NB4 (cell line): Measurements from ENCODE around the gene TSPAN17.

ENCODE experiments used
- DNase-seq: peaks from one replicate; pipeline ENCODE4 v3.0.0; 2010; ENCODE audit warnings: low read depth
- H3K4me3 ChIP-seq: one replicate; pipeline ENCODE4 v1.5.1; 2011; ENCODE audit warnings: mild to moderate bottlenecking, low read depth, low read length, moderate library complexity
- MYC ChIP-seq: IDR thresholded peaks from 2 replicates; pipeline ENCODE4 v1.6.1; 2011; ENCODE audit warnings: low read depth, low read length
- POLR2A ChIP-seq: IDR thresholded peaks from 2 replicates; pipeline ENCODE4 v1.6.1; 2011; ENCODE audit warnings: mild to moderate bottlenecking; ENCODE audit not compliant: insufficient read length; ENCODE audit errors: extremely low read depth
- TF ChIP-seq, protein P1 (sequence below): IDR thresholded peaks from one replicate; pipeline ENCODE4 v1.5.1; 2012; ENCODE audit warnings: low read depth, low read length
- TF ChIP-seq, protein P2 (sequence below): IDR thresholded peaks from 2 replicates; pipeline ENCODE4 v1.6.1; 2011; ENCODE audit warnings: low read depth, low read length

Gene TSPAN17

DNA sequence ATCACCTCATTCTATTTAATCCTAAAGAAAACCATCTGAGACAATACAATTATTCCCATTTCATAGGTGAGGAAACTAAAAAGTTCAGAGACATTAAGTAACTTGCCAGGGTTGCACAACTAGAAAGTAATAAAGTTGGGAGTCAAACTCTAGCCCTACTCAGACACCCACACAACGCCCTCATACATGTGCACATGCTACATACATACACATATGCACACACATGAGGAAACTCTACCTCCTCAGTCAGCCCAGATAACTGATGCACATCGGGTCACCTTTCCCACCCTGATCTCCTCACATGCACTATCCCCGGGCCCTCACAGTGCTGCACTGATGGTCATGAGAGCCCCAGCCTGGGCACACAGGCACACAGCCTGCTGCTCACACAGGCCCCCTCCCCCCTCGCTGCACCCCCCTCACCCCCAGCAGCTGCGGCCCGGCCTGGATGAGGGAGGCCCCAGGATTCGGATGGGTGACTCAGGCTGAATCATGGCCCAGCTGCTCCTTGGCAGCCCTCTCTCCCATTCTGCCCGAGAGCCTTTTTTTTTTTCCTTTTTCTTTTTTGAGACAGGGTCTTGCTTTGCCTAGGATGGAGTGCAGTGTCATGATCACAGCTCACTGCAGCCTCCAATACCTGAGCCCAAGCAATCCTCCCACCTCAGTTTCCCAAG lies 32.3 kb upstream of the TSPAN17 start:
- DNase-seq: peak; percentile 48
- TF ChIP-seq MYC: no peak
- no peak for TF ChIP-seq POLR2A
- TF ChIP-seq, protein P1, sequence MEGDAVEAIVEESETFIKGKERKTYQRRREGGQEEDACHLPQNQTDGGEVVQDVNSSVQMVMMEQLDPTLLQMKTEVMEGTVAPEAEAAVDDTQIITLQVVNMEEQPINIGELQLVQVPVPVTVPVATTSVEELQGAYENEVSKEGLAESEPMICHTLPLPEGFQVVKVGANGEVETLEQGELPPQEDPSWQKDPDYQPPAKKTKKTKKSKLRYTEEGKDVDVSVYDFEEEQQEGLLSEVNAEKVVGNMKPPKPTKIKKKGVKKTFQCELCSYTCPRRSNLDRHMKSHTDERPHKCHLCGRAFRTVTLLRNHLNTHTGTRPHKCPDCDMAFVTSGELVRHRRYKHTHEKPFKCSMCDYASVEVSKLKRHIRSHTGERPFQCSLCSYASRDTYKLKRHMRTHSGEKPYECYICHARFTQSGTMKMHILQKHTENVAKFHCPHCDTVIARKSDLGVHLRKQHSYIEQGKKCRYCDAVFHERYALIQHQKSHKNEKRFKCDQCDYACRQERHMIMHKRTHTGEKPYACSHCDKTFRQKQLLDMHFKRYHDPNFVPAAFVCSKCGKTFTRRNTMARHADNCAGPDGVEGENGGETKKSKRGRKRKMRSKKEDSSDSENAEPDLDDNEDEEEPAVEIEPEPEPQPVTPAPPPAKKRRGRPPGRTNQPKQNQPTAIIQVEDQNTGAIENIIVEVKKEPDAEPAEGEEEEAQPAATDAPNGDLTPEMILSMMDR: no peak
- TF ChIP-seq, protein P2, sequence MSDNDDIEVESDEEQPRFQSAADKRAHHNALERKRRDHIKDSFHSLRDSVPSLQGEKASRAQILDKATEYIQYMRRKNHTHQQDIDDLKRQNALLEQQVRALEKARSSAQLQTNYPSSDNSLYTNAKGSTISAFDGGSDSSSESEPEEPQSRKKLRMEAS: no peak
- no peak overlapping the region for H3K4me3 ChIP-seq

DNA sequence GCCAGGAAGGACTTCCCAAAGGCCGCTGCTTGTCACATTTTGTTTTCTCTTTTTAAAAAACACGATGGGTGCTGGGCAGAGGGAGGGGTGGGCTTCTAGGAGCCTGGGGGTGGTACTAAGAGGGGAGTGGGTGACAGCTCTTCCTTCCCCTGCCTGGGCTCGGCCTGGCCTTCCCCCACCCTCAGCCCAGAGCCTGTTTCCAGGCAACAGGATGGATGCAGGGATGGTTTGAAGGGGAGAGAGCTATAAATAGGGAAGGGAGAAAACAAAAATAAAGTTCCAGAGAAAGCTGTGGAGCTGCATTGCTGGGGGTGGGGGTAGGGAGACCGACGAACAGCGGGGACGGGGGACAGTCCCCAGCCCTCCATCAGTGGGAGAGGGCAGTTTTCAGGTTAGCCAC lies 30.8 kb upstream of the TSPAN17 start:
- H3K4me3 ChIP-seq: no peak overlapping the region
- TF ChIP-seq MYC (no peak), POLR2A (no peak)
- TF ChIP-seq, protein P1: no peak
- TF ChIP-seq, protein P2: no peak
- DNase-seq: no peak

DNA sequence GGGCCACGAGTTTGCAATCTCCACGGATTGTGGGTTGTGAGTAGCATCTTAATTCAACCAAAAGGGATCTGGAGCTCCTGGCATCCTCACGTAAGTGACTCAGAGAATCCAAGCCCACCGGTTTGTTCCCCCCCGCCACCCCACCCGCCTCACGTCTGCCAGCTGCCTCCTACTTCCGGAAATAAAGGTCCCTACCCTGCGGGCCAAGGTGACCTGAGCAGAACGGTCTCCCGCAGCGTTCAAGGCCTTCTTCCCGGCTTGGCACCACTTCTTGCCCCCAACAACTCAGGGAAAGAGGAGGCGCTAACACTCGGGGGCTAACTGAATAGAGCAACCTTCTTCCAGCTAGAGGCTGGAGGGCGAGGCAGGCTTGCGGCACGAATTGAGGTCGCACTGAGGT lies 28.5 kb upstream of the TSPAN17 start:
- DNase-seq: no peak

DNA sequence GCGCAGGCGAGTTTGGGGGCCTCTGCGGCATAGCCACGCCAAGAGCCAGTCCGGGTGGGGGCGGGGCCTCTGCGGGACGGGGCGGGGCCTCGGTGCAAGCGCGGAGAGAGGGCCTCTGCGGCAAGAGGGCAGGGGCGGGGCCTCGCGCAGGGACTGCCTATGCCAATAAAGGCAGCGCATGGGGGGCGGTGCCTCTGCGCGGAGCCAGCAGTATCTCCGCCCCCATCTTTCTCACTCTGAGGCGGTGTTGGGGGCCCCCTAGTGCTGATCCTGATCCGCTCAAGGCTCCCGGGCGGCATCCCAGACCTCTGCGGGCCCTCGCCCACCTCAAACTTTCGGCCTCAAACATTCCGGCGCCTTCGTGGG lies 28.1 kb upstream of the TSPAN17 start:
- no peak overlapping the region for H3K4me3 ChIP-seq
- no peak for TF ChIP-seq MYC
- TF ChIP-seq, protein P1: no peak
- no peak for TF ChIP-seq POLR2A
- TF ChIP-seq, protein P2: no peak
- DNase-seq: peak; percentile 39

More for the DNA sequence above, 28.5 kb upstream of the TSPAN17 start:
- H3K4me3 ChIP-seq: no peak overlapping the region
- TF ChIP-seq MYC (no peak), POLR2A (no peak)
- TF ChIP-seq, protein P1: no peak
- TF ChIP-seq, protein P2: no peak

DNA sequence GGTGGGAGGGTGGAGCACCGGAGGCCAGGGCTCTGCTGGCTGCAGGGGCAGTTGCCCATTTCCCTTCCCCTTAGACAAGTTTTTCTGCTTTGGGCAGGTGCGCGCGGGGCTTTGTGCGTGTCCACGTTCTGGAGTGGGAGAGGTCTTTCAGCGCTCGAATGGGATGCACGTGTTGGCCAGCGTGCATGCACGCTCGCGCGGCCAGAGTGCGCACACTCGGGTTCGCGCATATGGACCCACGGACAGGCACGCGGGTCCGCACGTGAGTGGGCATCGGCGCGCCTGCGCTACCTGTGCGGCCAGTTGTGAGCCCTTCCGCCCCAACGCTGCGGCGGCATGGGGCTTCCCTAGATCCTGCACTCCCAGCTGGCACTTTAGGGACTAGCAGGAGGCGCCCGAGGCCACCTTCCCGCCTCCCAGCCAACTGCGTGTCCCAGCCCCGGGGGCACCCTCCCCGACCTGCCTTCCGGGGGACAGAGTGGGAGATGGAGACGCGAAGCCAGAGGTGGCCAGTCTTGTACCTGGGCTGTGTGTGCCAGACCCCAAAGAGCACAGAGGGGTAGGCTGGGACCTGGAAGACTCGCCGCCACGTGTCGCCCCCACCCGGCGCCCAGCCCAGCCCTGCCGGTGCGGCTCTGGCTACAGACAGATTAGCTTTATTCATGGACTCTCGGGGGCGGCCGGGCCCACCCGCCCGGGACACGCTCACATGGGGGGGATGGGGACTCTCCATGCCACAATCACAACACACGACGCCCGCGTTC lies 27.5 kb upstream of the TSPAN17 start:
- TF ChIP-seq POLR2A (no peak), MYC (no peak)
- TF ChIP-seq, protein P1: no peak
- TF ChIP-seq, protein P2: no peak
- no peak for DNase-seq
- no peak overlapping the region for H3K4me3 ChIP-seq
